PC-9 (cell line): ENCODE data around the gene NRG4. TPM values are rescaled to one million over a fixed set of nuclear protein-coding genes. Genes with fewer than 3 reads are reported as not detected.

Experiments used
- BruUV-seq: library from RNA; stranded (reverse); fragments of 400-500 nt; replicated peaks from 2 replicates; lab custom pipeline; 2021; lab: Mats Ljungman, UMichigan
- CTCF ChIA-PET: fragments of 300-600 bp; sonication (Branson Sonifier 250); formaldehyde crosslinking; loops from one replicate; lab custom pipeline; 2022; ENCODE audit warnings: antibody characterized with exemption; lab: Charles Lee
- POLR2A ChIA-PET: fragments of 300-600 bp; sonication (Branson Sonifier 250); formaldehyde crosslinking; loops from one replicate; lab custom pipeline; 2022; ENCODE audit warnings: antibody characterized with exemption; ENCODE audit not compliant: unreplicated experiment; lab: Charles Lee
- DNase-seq, 2 experiments: peaks; one replicate each; pipeline versions ENCODE4 v3.0.0 to v3.0.0-alpha.2; 2015 to 2022; ENCODE audit warnings: mixed read lengths in 1 of 2
- H2AFZ ChIP-seq: fragments of 200-600 bp; sonication (generic); 2 replicates; pipeline ENCODE4 v1.8.1; 2017; ENCODE audit warnings: antibody characterized with exemption
- H3F3A ChIP-seq: fragments of 200-600 bp; sonication (generic); 2 replicates; pipeline ENCODE4 v1.8.1; 2017; ENCODE audit warnings: antibody characterized with exemption, mild to moderate bottlenecking, low read depth; ENCODE audit not compliant: insufficient read depth
- H3K27ac ChIP-seq: fragments of 200-600 bp; sonication (generic); 2 replicates; pipeline ENCODE4 v1.6.1; 2016; ENCODE audit warnings: mixed run types
- H3K27me3 ChIP-seq: fragments of 200-600 bp; sonication (generic); 2 replicates; pipeline ENCODE4 v1.6.1; 2016; ENCODE audit warnings: low read depth, mixed run types; ENCODE audit not compliant: insufficient read depth
- H3K36me3 ChIP-seq: fragments of 200-600 bp; sonication (generic); 2 replicates; pipeline ENCODE4 v1.6.1; 2016; ENCODE audit warnings: low read depth, mixed run types
- H3K4me1 ChIP-seq: fragments of 200-600 bp; sonication (generic); replicated peaks from 2 replicates; pipeline ENCODE4 v1.6.1; 2016; ENCODE audit warnings: mixed run types; ENCODE audit not compliant: insufficient read depth
- H3K4me2 ChIP-seq: fragments of 200-600 bp; sonication (generic); 2 replicates; pipeline ENCODE4 v1.6.1; 2017; ENCODE audit warnings: mixed run types
- H3K4me3 ChIP-seq: fragments of 200-600 bp; sonication (generic); 2 replicates; pipeline ENCODE4 v1.6.1; 2016; ENCODE audit warnings: mixed run types
- H3K79me2 ChIP-seq: fragments of 200-600 bp; sonication (generic); 2 replicates; pipeline ENCODE4 v1.6.1; 2017; ENCODE audit warnings: low read depth, mixed run types
- H3K9me2 ChIP-seq: fragments of 200-600 bp; sonication (generic); 2 replicates; pipeline ENCODE4 v1.8.1; 2017; ENCODE audit warnings: mild to moderate bottlenecking; ENCODE audit not compliant: insufficient read depth
- H3K9me3 ChIP-seq: fragments of 200-600 bp; sonication (generic); 2 replicates; pipeline ENCODE4 v1.8.1; 2016; ENCODE audit warnings: low read depth; ENCODE audit not compliant: insufficient read depth
- H4K20me1 ChIP-seq: fragments of 200-600 bp; sonication (generic); 2 replicates; pipeline ENCODE4 v1.8.1; 2017; ENCODE audit not compliant: insufficient read depth
- EZH2 ChIP-seq: fragments of 200-600 bp; sonication (generic); IDR thresholded peaks from 2 replicates; pipeline ENCODE4 v1.8.0; 2017; ENCODE audit warnings: antibody characterized with exemption, low read depth
- intact Hi-C: fragments of 100-400 bp; cut with micrococcal nuclease; formaldehyde crosslinking; loops from one replicate; pipeline ENCODE4 v1.10.0; 2022; ENCODE audit not compliant: unreplicated experiment
- total RNA-seq: library from RNA; stranded (reverse); gene quantifications from 2 replicates; pipeline ENCODE4 v1.2.3, GENCODE V29; 2021
- TF ChIP-seq, protein P1 (sequence below): fragments of 200-600 bp; sonication (generic); conservative IDR thresholded peaks from 2 replicates; pipeline ENCODE4 v1.6.1; 2017; ENCODE audit warnings: mixed run types, antibody characterized with exemption, mild to moderate bottlenecking, moderate library complexity

NRG4 gene
- total RNA-seq, 1 experiment from 2014 or later: 11.3 TPM

DNA sequence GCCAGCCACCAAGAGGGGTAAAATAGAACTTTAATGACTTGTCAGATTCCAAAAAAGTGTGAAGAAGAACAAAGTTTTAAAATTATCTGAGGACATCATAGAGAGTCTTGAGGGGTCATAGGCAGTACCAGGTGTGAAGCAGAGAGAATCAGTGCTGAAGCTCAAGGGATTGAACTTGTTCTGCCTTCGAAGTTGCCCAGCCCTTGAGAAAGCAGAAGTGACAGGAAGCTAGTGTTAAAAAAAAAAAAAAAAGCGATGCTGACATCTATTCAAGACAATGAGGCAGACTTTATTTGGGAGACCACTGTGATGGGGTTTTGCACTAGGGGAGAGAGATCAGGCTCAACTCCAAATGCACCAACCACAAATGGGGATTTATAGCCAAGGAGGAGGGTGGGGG is 86.8 kb downstream of the NRG4 start:
- no peaks in the 10 kb centered on the region for H3K27me3 ChIP-seq
- DNase-seq: no peak
- POLR2A ChIA-PET: no interaction called here
- H3K4me2 ChIP-seq: no peak overlapping the region
- H3K36me3 ChIP-seq: peaks cover 7% of the 10 kb centered on the region; the same call in 1 of the 2 replicates
- no peak overlapping the region for H3K27ac ChIP-seq
- no peak overlapping the region for H2AFZ ChIP-seq
- CTCF ChIA-PET: interaction anchor here (0.7 kb wide), 1 partner anchor 1030 kb away, joined by 9 read pairs; no protein-coding TSS in a partner anchor
- H3K79me2 ChIP-seq: no peaks in the 10 kb centered on the region
- H4K20me1 ChIP-seq: peaks cover 9% of the 10 kb centered on the region
- no peaks in the 10 kb centered on the region for H3K9me3 ChIP-seq
- H3K4me1 ChIP-seq: no peaks in the 10 kb centered on the region
- no peaks in the 10 kb centered on the region for H3K9me2 ChIP-seq
- no TSS peak for BruUV-seq
- TF ChIP-seq EZH2: no peak
- TF ChIP-seq, protein P1, sequence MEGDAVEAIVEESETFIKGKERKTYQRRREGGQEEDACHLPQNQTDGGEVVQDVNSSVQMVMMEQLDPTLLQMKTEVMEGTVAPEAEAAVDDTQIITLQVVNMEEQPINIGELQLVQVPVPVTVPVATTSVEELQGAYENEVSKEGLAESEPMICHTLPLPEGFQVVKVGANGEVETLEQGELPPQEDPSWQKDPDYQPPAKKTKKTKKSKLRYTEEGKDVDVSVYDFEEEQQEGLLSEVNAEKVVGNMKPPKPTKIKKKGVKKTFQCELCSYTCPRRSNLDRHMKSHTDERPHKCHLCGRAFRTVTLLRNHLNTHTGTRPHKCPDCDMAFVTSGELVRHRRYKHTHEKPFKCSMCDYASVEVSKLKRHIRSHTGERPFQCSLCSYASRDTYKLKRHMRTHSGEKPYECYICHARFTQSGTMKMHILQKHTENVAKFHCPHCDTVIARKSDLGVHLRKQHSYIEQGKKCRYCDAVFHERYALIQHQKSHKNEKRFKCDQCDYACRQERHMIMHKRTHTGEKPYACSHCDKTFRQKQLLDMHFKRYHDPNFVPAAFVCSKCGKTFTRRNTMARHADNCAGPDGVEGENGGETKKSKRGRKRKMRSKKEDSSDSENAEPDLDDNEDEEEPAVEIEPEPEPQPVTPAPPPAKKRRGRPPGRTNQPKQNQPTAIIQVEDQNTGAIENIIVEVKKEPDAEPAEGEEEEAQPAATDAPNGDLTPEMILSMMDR: no peak
- H3K4me3 ChIP-seq: no peak overlapping the region
- intact Hi-C loops: loop anchor here (5.0 kb wide), 1 partner anchor 212 kb away; no protein-coding TSS in a partner anchor
- peaks cover 4% of the 10 kb centered on the region; the same call in 1 of the 2 replicates for H3F3A ChIP-seq

- intact Hi-C loops: no loop called here
- Histone ChIP-seq H3K79me2 (no peaks in the 10 kb centered on the region), H2AFZ (no peak overlapping the region), H3K4me1 (no peaks in the 10 kb centered on the region), H3K27ac (no peak overlapping the region), H3K4me2 (no peak overlapping the region), H3K9me2 (no peaks in the 10 kb centered on the region), H3K4me3 (no peak overlapping the region), H3K36me3 (no peaks in the 10 kb centered on the region), H3K9me3 (no peaks in the 10 kb centered on the region), H3K27me3 (no peaks in the 10 kb centered on the region), H3F3A (peaks cover 4% of the 10 kb centered on the region; the same call in 1 of the 2 replicates), H4K20me1 (peaks cover 6% of the 10 kb centered on the region)
- no peak for TF ChIP-seq EZH2
- TF ChIP-seq, protein P1: no peak
- POLR2A ChIA-PET: interaction anchor here (0.6 to 0.8 kb wide), 2 partner anchors 151 to 278 kb away, joined by 3 to 7 read pairs; no protein-coding TSS in a partner anchor
- no TSS peak for BruUV-seq
- no peak for DNase-seq
- CTCF ChIA-PET: no interaction called here
Observed at GRCh38 chr15:75924576-75924975, 87.6 kb downstream of the NRG4 start.

DNA sequence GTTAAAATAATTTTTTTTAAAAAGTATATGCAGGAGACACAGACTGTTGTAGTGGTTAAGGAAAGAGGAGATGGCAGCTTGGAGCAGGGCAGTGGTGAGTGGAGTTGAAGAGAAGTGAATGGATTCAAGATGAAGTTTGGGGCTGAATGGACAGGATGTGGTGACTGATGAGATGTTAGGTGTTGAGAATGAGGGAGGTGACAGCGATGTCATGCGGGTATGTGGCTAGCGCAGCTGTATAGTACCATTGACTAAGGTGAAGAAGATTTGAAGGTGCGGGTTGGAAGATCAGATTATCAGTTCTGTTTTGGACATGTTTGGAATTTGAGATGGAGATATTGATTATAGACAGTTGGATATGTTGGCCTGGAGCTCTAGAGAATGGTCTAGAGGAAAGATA is 88.5 kb downstream of the NRG4 start:
- H3K9me3 ChIP-seq: no peaks in the 10 kb centered on the region
- no TSS peak for BruUV-seq
- ChIA-PET CTCF (interaction anchor here (1.1 kb wide), 1 partner anchor 114 kb away, joined by 3 read pairs; no protein-coding TSS in a partner anchor), POLR2A (interaction anchor here (0.6 kb wide), 1 partner anchor 152 kb away, joined by 3 read pairs; no protein-coding TSS in a partner anchor)
- no peak overlapping the region for H3K4me2 ChIP-seq
- H4K20me1 ChIP-seq: peaks cover 6% of the 10 kb centered on the region; the same call in 1 of the 2 replicates
- H2AFZ ChIP-seq: no peak overlapping the region
- TF ChIP-seq, protein P1: no peak
- no peak for TF ChIP-seq EZH2
- H3F3A ChIP-seq: peaks cover 4% of the 10 kb centered on the region; the same call in 1 of the 2 replicates
- H3K27ac ChIP-seq: no peak overlapping the region
- H3K4me1 ChIP-seq: no peaks in the 10 kb centered on the region
- no peaks in the 10 kb centered on the region for H3K79me2 ChIP-seq
- intact Hi-C loops: no loop called here
- no peaks in the 10 kb centered on the region for H3K36me3 ChIP-seq
- no peak overlapping the region for H3K4me3 ChIP-seq
- no peaks in the 10 kb centered on the region for H3K27me3 ChIP-seq
- H3K9me2 ChIP-seq: no peaks in the 10 kb centered on the region
- no peak for DNase-seq
